Adrenal gland (tissue), 12 donors: ENCODE data around the gene TBC1D32. TPM values are rescaled to one million over a fixed set of nuclear protein-coding genes. Genes with fewer than 3 reads are reported as not detected.

Experiments
- DNase-seq, 7 donors: peaks; one replicate each; pipeline ENCODE4 v3.0.0-alpha.2; 2019 to 2020
- H3K27ac ChIP-seq, 5 donors: fragments of 200-600 bp; sonication (generic) in 4 of 5; 1 replicate in 3 of 5; 2 replicates in 2 of 5; pipeline versions ENCODE4 v1.5.1 to v1.8.0; 2016 to 2020; ENCODE audit warnings: mild to moderate bottlenecking in 1 of 5
- H3K27me3 ChIP-seq: fragments of 200-600 bp; 2 replicates; pipeline ENCODE4 v1.8.0; 2021
- H3K36me3 ChIP-seq, 2 donors: fragments of 200-600 bp; replicated peaks in 1 of 2; 1 replicate in 1 of 2; 2 replicates in 1 of 2; pipeline versions ENCODE4 v1.5.1 to v1.8.0; 2018 to 2022
- H3K4me1 ChIP-seq, 2 donors: fragments of 200-600 bp; replicated peaks in 1 of 2; 1 replicate in 1 of 2; 2 replicates in 1 of 2; pipeline versions ENCODE4 v1.5.1 to v1.8.0; 2018 to 2021
- H3K4me3 ChIP-seq, 4 donors: fragments of 200-600 bp; sonication (generic) in 3 of 4; one replicate each; pipeline ENCODE4 v1.5.1; 2016 to 2018
- H3K9me3 ChIP-seq, 3 donors: fragments of 200-600 bp; sonication (generic) in 1 of 3; replicated peaks in 1 of 3; 1 replicate in 2 of 3; 2 replicates in 1 of 3; pipeline versions ENCODE4 v1.5.1 to v1.8.0; 2016 to 2021
- POLR2A ChIP-seq, 2 donors: fragments of 450-650 bp; IDR thresholded peaks; one replicate each; pipeline ENCODE4 v1.6.1; 2017; ENCODE audit warnings: antibody characterized with exemption in 2 of 2, mild to moderate bottlenecking in 2 of 2, moderate library complexity in 1 of 2
- WGBS, 4 donors: extraction: QIAGEN DNeasy Blood & Tissue Kit in 2 of 4; methylation state at CpG; one replicate each; pipeline versions ENCODE4 v1.1.5 to v1.1.7; 2013 to 2017; 5-methylcytosine and 5-hydroxymethylcytosine counted together
- intact Hi-C, 2 donors: fragments of 100-400 bp; cut with DNase I; formaldehyde crosslinking; loops; one replicate each; pipeline versions ENCODE4 v1.14.1 to v1.15.0; 2022 to 2023
- polyA plus RNA-seq, 3 donors: library from polyadenylated mRNA; stranded (reverse); fragments of 200-250 nt in 2 of 3; fragments of 350-450 nt in 1 of 3; fragmentation: Illumina TruSeq in 1 of 3; extraction: RNeasy Lipid Tissue Mini Kit (QIAGEN cat#74804) in 1 of 3; gene quantifications; one replicate each; pipeline ENCODE4 v1.2.3, GENCODE V29; 2013 to 2014
- total RNA-seq, 9 donors: library from RNA; depleted of rRNA in 4 of 9; stranded (reverse); fragments of >200 nt in 4 of 9; fragments of 120-200 nt in 1 of 9; fragmentation: NEBNext Ultra II Directional in 1 of 9; extraction: Animal tissue kit (Norgen Biotek cat#: 25700) in 1 of 9; gene quantifications; one replicate each; pipeline versions ENCODE4 v1.1.0 to v1.2.4, GENCODE V29; 2013 to 2023
- TF ChIP-seq, protein P1 (sequence below), 6 experiments: fragments of 450-650 bp in 4 of 6; fragments of 200-600 bp in 2 of 6; sonication (generic) in 1 of 6; IDR thresholded peaks; 1 replicate in 5 of 6; 2 replicates in 1 of 6; pipeline versions ENCODE4 v1.5.1 to v1.8.0; 2016 to 2021; ENCODE audit warnings: antibody characterized with exemption in 6 of 6, mild to moderate bottlenecking in 2 of 6, moderate library complexity in 1 of 6
- donor health status: healthy with polysubstance abuse.
- donor health status: Bipolar disorder and iron deficiency.
- donor health status: DM: yes; HTN: yes; CAD: no.
- donor health status: DM: no; HTN: no; CAD: no.
- donor health status: DM: no; HTN: no; CAD: no.
- donor health status: DM: yes; HTN: yes; CAD: no.

The TBC1D32 gene
- total and polyA plus RNA-seq, 12 donors = 1.9 to 41.5 (median 9.0) TPM

- Histone ChIP-seq H3K4me1 (no peaks in the 10 kb centered on the region), H3K27ac (no peak overlapping the region), H3K9me3 (peaks cover 0 to 8% (median 0%) of the 10 kb centered on the region in 3 donors), H3K27me3 (no peaks in the 10 kb centered on the region), H3K36me3 (no peaks in the 10 kb centered on the region), H3K4me3 (no peak overlapping the region)
- intact Hi-C loops = no loop called here
- 89 to 92% (median 90%) methylated on average over 6 to 9 of the region's 9 CpGs for WGBS, 4 donors
- TF ChIP-seq POLR2A (IDR thresholded peaks at IDR 0.05) = no peak
- TF ChIP-seq, protein P1, sequence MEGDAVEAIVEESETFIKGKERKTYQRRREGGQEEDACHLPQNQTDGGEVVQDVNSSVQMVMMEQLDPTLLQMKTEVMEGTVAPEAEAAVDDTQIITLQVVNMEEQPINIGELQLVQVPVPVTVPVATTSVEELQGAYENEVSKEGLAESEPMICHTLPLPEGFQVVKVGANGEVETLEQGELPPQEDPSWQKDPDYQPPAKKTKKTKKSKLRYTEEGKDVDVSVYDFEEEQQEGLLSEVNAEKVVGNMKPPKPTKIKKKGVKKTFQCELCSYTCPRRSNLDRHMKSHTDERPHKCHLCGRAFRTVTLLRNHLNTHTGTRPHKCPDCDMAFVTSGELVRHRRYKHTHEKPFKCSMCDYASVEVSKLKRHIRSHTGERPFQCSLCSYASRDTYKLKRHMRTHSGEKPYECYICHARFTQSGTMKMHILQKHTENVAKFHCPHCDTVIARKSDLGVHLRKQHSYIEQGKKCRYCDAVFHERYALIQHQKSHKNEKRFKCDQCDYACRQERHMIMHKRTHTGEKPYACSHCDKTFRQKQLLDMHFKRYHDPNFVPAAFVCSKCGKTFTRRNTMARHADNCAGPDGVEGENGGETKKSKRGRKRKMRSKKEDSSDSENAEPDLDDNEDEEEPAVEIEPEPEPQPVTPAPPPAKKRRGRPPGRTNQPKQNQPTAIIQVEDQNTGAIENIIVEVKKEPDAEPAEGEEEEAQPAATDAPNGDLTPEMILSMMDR (IDR thresholded peaks at IDR 0.05) = no peak
- DNase-seq = no peak
Observed at GRCh38 chr6:121260651-121261102, 73.6 kb downstream of the TBC1D32 start.

DNA sequence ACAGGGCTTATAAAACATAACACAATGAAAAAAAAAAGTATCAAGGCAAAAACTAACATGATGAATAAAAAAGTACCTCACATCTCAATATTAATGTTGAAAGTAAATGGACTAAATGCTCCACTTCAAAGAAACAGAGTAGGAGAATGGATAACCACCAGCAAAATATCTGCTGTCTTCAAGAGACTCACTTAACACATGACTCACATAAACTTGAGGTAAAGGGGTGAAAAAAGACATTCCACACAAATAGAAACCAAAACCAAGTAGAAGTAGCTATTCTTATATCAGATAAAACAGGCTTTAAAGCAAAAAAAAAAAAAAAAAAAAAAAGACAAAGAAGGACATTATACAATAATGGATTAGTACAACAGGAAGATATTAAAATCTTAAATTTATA lies 86.9 kb downstream of the TBC1D32 start:
- no peak for DNase-seq
- TF ChIP-seq, protein P1 (IDR thresholded peaks at IDR 0.05) = no peak
- no peak for TF ChIP-seq POLR2A (IDR thresholded peaks at IDR 0.05)
- Histone ChIP-seq H3K27me3 (no peaks in the 10 kb centered on the region), H3K27ac (no peak overlapping the region), H3K36me3 (no peaks in the 10 kb centered on the region), H3K4me1 (no peaks in the 10 kb centered on the region), H3K9me3 (peaks cover 0 to 9% (median 0%) of the 10 kb centered on the region in 3 donors), H3K4me3 (no peak overlapping the region)
- intact Hi-C loops = no loop called here

DNA sequence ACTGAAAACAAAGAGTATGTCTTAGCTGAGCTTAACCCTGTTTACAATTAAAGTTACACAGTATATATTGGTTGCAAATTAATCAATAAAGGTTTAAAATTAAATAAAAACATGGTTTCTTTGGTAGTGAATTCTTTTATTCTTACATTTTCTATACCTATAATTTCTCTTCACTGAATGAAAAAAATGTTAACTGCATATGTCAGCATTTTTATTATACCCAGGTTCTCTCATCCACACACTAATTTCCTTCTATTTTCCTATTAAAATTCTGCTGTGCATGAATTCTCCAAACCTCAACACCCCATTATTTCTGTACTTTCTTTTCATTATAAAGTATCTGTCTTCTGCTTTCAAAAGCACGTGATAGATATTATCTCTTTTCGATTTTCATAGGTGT lies 91.9 kb downstream of the TBC1D32 start:
- Histone ChIP-seq H3K27me3 (no peaks in the 10 kb centered on the region), H3K4me3 (no peak overlapping the region), H3K36me3 (no peaks in the 10 kb centered on the region), H3K4me1 (no peaks in the 10 kb centered on the region), H3K9me3 (peaks cover 0 to 9% (median 0%) of the 10 kb centered on the region in 3 donors), H3K27ac (no peak overlapping the region)
- TF ChIP-seq, protein P1 (IDR thresholded peaks at IDR 0.05) = no peak
- TF ChIP-seq POLR2A (IDR thresholded peaks at IDR 0.05) = no peak
- DNase-seq = no peak
- 93 to 96% (median 95%) methylated on average over 2 of the region's 2 CpGs for WGBS, 4 donors
- intact Hi-C loops = no loop called here

- Histone ChIP-seq H3K4me1 (no peaks in the 10 kb centered on the region), H3K36me3 (no peaks in the 10 kb centered on the region), H3K4me3 (no peak overlapping the region), H3K27me3 (no peaks in the 10 kb centered on the region), H3K9me3 (no peaks in the 10 kb centered on the region), H3K27ac (no peak overlapping the region)
- intact Hi-C loops = no loop called here
- TF ChIP-seq, protein P1 (IDR thresholded peaks at IDR 0.05) = no peak
- no peak for TF ChIP-seq POLR2A (IDR thresholded peaks at IDR 0.05)
- no peak for DNase-seq
- WGBS, 4 donors = 98 to 100% (median 99%) methylated on average over 1 of the region's 1 CpG
Observed at GRCh38 chr6:121237859-121238258, 96.4 kb downstream of the TBC1D32 start.
